Left lobe of liver (tissue), 2 donors: ENCODE measurements around the gene SERTAD4. TPM values are rescaled to one million over a fixed set of nuclear protein-coding genes. Genes with fewer than 3 reads are reported as not detected.

Experiments
- ATAC-seq: fragments of 200-7000 bp; cut with Tn5 transposase; one replicate; pipeline ENCODE4 v1.9.1; 2020; ENCODE audit warnings: mild to moderate bottlenecking, moderate library complexity
- DNase-seq: peaks from one replicate; pipeline ENCODE4 v3.0.0-alpha.2; 2020; ENCODE audit warnings: low spot score
- total RNA-seq: library from RNA; stranded (reverse); gene quantifications from one replicate; pipeline ENCODE4 v1.2.1, GENCODE V29; 2021
- donor health status: DM: no; HTN: no; CAD: no; lungs with moderate emphysema.
- donor health status: DM: no; HTN: yes; CAD: no.

SERTAD4 gene
- total RNA-seq, 1 donor from 2014 or later = not detected

GRCh38 chr1:210231846-210232510, 618 bp upstream of the SERTAD4 start:
- ATAC-seq (no peak), DNase-seq (no peak)

GRCh38 chr1:210233216-210233494, 559 bp downstream of the SERTAD4 start:
- peak; percentile 55 for ATAC-seq
- no peak for DNase-seq

GRCh38 chr1:210233495-210234328, 1.1 kb downstream of the SERTAD4 start:
- ATAC-seq = peak; percentile 54

GRCh38 chr1:210234329-210234757, 1.7 kb downstream of the SERTAD4 start:
- DNase-seq = no peak
- ATAC-seq = no peak

More at GRCh38 chr1:210233495-210234328, 1.1 kb downstream of the SERTAD4 start:
- DNase-seq = no peak

GRCh38 chr1:210235363-210236053, 2.9 kb downstream of the SERTAD4 start:
- no peak for DNase-seq

GRCh38 chr1:210236386-210236839, 3.8 kb downstream of the SERTAD4 start:
- DNase-seq (no peak), ATAC-seq (no peak)

More at GRCh38 chr1:210235363-210236053, 2.9 kb downstream of the SERTAD4 start:
- ATAC-seq = no peak

GRCh38 chr1:210236840-210237409, 4.3 kb downstream of the SERTAD4 start:
- ATAC-seq = peak; percentile 33
- DNase-seq = no peak

GRCh38 chr1:210237479-210237878, 4.9 kb downstream of the SERTAD4 start:
- DNase-seq = no peak
- ATAC-seq = no peak

- DNase-seq = no peak
- no peak for ATAC-seq
Measured at GRCh38 chr1:210237981-210238380, 5.4 kb downstream of the SERTAD4 start.

- ATAC-seq = peak; percentile 41
- no peak for DNase-seq
Measured at GRCh38 chr1:210239349-210240111, 6.9 kb downstream of the SERTAD4 start.

- no peak for DNase-seq
- no peak for ATAC-seq
Measured at GRCh38 chr1:210241121-210241520, 8.5 kb downstream of the SERTAD4 start.

- no peak for DNase-seq
Measured at GRCh38 chr1:210244746-210245367, 12.3 kb downstream of the SERTAD4 start.

GRCh38 chr1:210246447-210246846, 13.9 kb downstream of the SERTAD4 start:
- ATAC-seq (no peak), DNase-seq (no peak)

More at GRCh38 chr1:210244746-210245367, 12.3 kb downstream of the SERTAD4 start:
- no peak for ATAC-seq

- no peak for ATAC-seq
Measured at GRCh38 chr1:210248341-210248740, 15.7 kb downstream of the SERTAD4 start.

GRCh38 chr1:210250665-210250997, 18.0 kb downstream of the SERTAD4 start:
- ATAC-seq (no peak), DNase-seq (no peak)

More at GRCh38 chr1:210248341-210248740, 15.7 kb downstream of the SERTAD4 start:
- no peak for DNase-seq

GRCh38 chr1:210250998-210251679, 18.5 kb downstream of the SERTAD4 start:
- no peak for DNase-seq
- peak; percentile 20 for ATAC-seq

GRCh38 chr1:210251680-210252490, 19.3 kb downstream of the SERTAD4 start:
- DNase-seq (no peak), ATAC-seq (peak; percentile 43)

- ATAC-seq (peak; percentile 49), DNase-seq (no peak)
Measured at GRCh38 chr1:210252621-210253051, 20.0 kb downstream of the SERTAD4 start.

GRCh38 chr1:210254298-210254697, 21.7 kb downstream of the SERTAD4 start:
- ATAC-seq (no peak), DNase-seq (no peak)
